ENCODE data around the gene TTC13. TPM values are rescaled to one million over a fixed set of nuclear protein-coding genes. Genes with fewer than 3 reads are reported as not detected.

TTC13 gene
- total and polyA plus RNA-seq, 12 donors, result 4.3 to 9.5 (median 7.3) TPM

DNA sequence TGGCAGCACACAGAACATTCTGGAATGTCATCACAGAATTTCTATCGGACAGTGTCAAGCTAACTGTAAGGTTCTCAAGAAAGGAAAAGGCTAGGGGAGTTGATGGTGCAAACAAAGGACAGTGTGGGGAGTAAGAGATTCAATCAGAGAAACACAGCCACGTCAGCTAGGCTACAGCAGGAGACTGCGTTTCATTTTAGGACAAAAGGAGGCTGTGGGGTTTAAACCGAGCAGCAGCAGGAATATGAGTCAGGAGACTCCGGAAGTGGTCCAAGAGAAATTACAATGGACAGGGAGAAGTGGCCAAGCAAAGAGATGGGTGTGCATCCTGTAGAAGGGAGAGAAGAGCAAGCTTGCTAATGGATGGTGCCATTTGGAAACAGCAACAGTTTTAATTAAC lies 72.9 kb downstream of the TTC13 start:
- intact Hi-C loops (cut with DNase I), result no loop called here
- TF ChIP-seq, protein P1, sequence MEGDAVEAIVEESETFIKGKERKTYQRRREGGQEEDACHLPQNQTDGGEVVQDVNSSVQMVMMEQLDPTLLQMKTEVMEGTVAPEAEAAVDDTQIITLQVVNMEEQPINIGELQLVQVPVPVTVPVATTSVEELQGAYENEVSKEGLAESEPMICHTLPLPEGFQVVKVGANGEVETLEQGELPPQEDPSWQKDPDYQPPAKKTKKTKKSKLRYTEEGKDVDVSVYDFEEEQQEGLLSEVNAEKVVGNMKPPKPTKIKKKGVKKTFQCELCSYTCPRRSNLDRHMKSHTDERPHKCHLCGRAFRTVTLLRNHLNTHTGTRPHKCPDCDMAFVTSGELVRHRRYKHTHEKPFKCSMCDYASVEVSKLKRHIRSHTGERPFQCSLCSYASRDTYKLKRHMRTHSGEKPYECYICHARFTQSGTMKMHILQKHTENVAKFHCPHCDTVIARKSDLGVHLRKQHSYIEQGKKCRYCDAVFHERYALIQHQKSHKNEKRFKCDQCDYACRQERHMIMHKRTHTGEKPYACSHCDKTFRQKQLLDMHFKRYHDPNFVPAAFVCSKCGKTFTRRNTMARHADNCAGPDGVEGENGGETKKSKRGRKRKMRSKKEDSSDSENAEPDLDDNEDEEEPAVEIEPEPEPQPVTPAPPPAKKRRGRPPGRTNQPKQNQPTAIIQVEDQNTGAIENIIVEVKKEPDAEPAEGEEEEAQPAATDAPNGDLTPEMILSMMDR (IDR thresholded peaks at IDR 0.05), result no peak
- H3K36me3 ChIP-seq, result peaks cover 0 to 69% (median 8%) of the 10 kb centered on the region in 9 donors
- no peak overlapping the region for H3K4me3 ChIP-seq
- ATAC-seq, result peak in 4 of 8 donors; percentile 27 to 50 (median 46)
- 63 to 78% methylated on average over 5 of the region's 5 CpGs for WGBS, 2 donors
- peak overlapping the region in 3 of 10 donors; percentile 8 to 32 (median 18) for H3K27ac ChIP-seq
- H3K9me3 ChIP-seq, result no peaks in the 10 kb centered on the region
- H3K4me1 ChIP-seq, result peaks cover 0 to 10% (median 4%) of the 10 kb centered on the region in 9 donors
- no peaks in the 10 kb centered on the region for H3K27me3 ChIP-seq
- DNase-seq, result no peak

DNA sequence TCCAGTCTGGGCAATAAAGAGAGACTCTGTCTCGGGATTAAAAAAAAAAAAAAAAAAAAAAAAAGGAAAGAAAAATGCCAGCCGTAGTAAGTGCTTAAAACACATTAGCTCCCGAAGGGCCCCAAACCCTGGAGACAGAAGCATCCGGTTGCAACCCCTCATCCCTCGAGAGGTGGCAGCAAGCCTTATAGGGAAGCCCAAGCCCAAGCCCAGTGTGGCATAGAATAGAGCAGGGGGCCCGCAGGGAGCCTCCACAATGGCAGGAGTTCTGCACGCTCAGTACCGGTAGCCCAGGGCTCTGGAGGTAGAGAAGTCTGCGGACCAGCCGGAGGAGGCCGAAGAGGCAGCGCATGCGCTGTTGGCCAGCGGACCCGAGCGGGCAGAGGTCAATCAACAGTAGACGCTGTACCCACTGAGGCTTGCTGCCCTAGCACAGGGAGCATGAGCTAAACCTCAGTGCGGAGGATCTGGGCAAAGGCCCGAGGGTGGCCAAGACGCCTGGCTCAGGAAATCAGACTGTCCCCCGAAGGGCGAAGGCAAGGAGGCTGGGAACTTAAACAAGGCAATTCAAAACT lies 76.2 kb downstream of the TTC13 start:
- TF ChIP-seq, protein P1 (IDR thresholded peaks at IDR 0.05), result no peak
- peaks cover 0 to 36% (median 4%) of the 10 kb centered on the region in 9 donors for H3K36me3 ChIP-seq
- DNase-seq (no peak), ATAC-seq (peak in 1 of 8 donors; percentile 25)
- intact Hi-C loops (cut with DNase I), result no loop called here
- H3K27me3 ChIP-seq, result no peaks in the 10 kb centered on the region
- H3K27ac ChIP-seq, result no peak overlapping the region
- 96 to 98% methylated on average over 22 of the region's 22 CpGs for WGBS, 2 donors
- H3K4me1 ChIP-seq, result peaks cover 0 to 12% (median 0%) of the 10 kb centered on the region in 9 donors
- no peak overlapping the region for H3K4me3 ChIP-seq
- H3K9me3 ChIP-seq, result no peaks in the 10 kb centered on the region

DNA sequence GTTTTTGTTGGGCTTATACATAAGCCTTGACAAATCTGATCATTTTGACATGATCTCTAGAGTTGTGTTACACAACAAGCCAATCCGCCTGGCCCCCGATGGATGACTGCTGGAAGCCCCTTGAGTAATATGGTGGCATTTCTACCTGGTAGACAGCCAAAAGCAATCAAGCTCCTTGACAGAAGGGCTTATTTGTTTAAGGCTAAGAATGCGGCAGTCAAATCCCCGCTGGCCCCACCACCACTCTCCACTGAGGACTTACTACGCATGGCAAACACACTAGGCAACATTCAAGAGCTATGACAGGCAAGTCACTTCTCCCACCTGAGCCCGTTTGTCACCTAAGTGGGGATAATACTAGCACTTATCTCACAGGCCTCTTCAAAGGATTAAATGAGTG lies 77.0 kb downstream of the TTC13 start:
- no peaks in the 10 kb centered on the region for H3K9me3 ChIP-seq
- WGBS, 2 donors, result 91 to 94% methylated on average over 6 of the region's 6 CpGs
- intact Hi-C loops (cut with DNase I), result no loop called here
- TF ChIP-seq, protein P1 (IDR thresholded peaks at IDR 0.05), result no peak
- H3K4me3 ChIP-seq, result no peak overlapping the region
- H3K4me1 ChIP-seq, result peaks cover 0 to 12% (median 0%) of the 10 kb centered on the region in 9 donors
- H3K36me3 ChIP-seq, result peaks cover 0 to 28% (median 0%) of the 10 kb centered on the region in 9 donors
- no peak for ATAC-seq
- no peak overlapping the region for H3K27ac ChIP-seq
- DNase-seq, result no peak
- no peaks in the 10 kb centered on the region for H3K27me3 ChIP-seq

DNA sequence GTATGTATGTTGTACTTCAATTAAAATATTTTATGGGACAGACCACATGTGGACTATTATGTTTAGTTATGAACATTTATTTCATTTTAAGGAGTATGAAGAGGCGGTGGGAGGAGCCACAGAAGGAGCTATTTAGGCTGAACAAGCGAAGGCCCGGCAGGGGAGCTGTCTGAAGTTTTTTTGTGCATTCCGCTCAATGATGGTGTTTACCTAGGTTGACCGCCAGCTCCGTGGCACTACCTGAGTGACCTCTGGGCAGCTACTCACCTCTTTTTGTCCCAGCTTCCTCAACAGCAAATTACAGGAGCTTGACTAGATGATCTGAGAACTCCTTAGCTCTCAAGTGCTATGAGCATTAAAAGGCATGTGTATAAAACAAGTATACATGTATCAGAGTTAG lies 77.7 kb downstream of the TTC13 start:
- H3K27me3 ChIP-seq, result no peaks in the 10 kb centered on the region
- H3K36me3 ChIP-seq, result peaks cover 0 to 22% (median 0%) of the 10 kb centered on the region in 9 donors
- no peak overlapping the region for H3K4me3 ChIP-seq
- TF ChIP-seq, protein P1 (IDR thresholded peaks at IDR 0.05), result no peak
- WGBS, 2 donors, result 94 to 95% methylated on average over 6 of the region's 6 CpGs
- peaks cover 0 to 12% (median 0%) of the 10 kb centered on the region in 9 donors for H3K4me1 ChIP-seq
- no peak for DNase-seq
- no peak for ATAC-seq
- H3K9me3 ChIP-seq, result no peaks in the 10 kb centered on the region
- no peak overlapping the region for H3K27ac ChIP-seq
- intact Hi-C loops (cut with DNase I), result no loop called here

Data from heart right ventricle (tissue), 16 donors.